SKM-1 treated with dmso at 0.1 percent for 144 hours (cell line): ENCODE data around the gene ROR1.

Experiments
- DNase-seq: peaks from one replicate; lab custom pipeline; 2025; ENCODE audit not compliant: unreplicated experiment; lab: John Stamatoyannopoulos, UW

The ROR1 gene

DNA sequence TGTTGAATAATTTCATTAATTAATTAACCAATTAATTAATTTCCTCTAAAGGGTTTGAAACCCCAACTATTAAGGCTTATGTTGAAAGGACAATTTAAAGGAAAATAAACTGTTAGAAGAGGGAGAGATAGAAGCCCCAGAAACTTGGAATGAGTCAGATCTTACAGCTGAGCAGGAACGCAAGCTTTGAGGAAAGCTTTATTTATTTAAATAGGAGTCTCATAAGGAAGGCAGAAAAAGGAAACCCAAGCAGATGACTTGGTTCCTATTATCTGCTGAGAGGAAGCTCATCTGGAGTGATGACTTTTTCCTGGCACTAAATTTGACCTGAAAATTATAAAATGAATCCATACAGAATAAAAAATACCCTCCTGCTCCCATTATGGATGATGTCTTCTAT, 105.1 kb downstream of the ROR1 start:
- no peak for DNase-seq

GRCh38 chr1:63880958-63881576, 107.2 kb downstream of the ROR1 start:
- no peak for DNase-seq

- DNase-seq, result no peak
Measured at GRCh38 chr1:63882048-63882704, 108.4 kb downstream of the ROR1 start.

- DNase-seq, result no peak
Measured at GRCh38 chr1:63883494-63884235, 109.8 kb downstream of the ROR1 start.

- no peak for DNase-seq
Measured at GRCh38 chr1:63884486-63884885, 110.7 kb downstream of the ROR1 start.

DNA sequence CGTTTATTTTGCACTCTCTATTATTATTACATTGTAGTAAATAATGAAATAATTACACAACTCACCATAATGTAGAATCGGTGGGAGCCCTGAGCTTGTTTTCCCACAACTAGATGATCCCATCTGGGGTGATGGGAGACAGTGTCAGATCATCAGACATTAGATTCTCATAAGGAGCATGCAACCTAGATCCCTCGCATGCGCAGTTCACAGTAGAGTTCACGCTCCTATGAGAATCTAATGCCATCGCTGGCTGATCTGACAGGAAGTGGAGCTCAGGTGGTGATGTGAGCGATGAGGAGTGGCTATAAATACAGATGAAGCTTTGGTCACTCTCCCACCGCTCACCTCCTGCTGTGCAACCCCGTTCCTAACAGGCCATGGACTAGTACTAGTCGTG, 112.1 kb downstream of the ROR1 start:
- no peak for DNase-seq

GRCh38 chr1:63886340-63886739, 112.5 kb downstream of the ROR1 start:
- no peak for DNase-seq

- DNase-seq, result no peak
Measured at GRCh38 chr1:63887809-63888208, 114.0 kb downstream of the ROR1 start.

- DNase-seq, result no peak
Measured at GRCh38 chr1:63888984-63889383, 115.2 kb downstream of the ROR1 start.

- no peak for DNase-seq
Measured at GRCh38 chr1:63890468-63890867, 116.7 kb downstream of the ROR1 start.

DNA sequence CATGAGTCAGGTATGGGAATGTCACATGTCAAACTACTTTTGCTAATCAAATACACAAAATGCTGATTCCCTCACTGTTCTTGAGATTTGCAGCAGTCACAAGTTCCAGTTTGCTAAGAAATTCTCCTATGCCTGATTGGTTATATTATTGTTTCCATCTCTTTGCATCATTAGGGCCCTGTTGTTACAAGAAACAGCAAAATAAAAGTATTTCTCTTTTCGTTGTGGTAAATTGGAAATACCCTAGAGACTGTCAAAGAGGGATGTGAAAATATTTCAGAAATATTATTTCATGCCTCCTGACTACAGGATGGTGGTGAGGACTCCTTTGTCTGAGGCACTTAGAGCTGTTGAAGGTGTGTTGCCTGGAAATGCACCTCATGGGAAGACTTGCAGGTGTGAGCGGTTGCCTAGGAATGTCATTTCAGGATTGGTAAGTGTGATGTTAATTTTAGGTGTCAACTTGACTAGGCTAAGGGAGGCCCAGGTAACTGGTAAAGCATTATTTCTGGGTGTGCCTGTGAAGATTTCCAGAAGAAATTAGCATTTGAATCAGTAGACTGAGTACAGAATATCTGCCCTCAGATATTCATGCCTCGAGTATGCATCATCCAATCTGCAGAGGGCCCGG, 117.4 kb downstream of the ROR1 start:
- no peak for DNase-seq

- DNase-seq, result peak; percentile 54
Measured at GRCh38 chr1:63892632-63893395, 119.0 kb downstream of the ROR1 start.

- no peak for DNase-seq
Measured at GRCh38 chr1:63893976-63894375, 120.2 kb downstream of the ROR1 start.

GRCh38 chr1:63894627-63895265, 120.9 kb downstream of the ROR1 start:
- DNase-seq, result no peak

GRCh38 chr1:63896755-63897154, 122.9 kb downstream of the ROR1 start:
- DNase-seq, result no peak

GRCh38 chr1:63898428-63899196, 124.8 kb downstream of the ROR1 start:
- DNase-seq, result no peak

- no peak for DNase-seq
Measured at GRCh38 chr1:63901094-63901493, 127.3 kb downstream of the ROR1 start.

GRCh38 chr1:63902844-63903589, 129.2 kb downstream of the ROR1 start:
- no peak for DNase-seq

- no peak for DNase-seq
Measured at GRCh38 chr1:63903947-63904610, 130.3 kb downstream of the ROR1 start.
